Left kidney (tissue), 1 donor: ENCODE results near the gene MED20. TPM values are rescaled to one million over a fixed set of nuclear protein-coding genes. Genes with fewer than 3 reads are reported as not detected.

Experiments
- polyA plus RNA-seq: library from polyadenylated mRNA; unstranded; fragments of 120-200 nt; gene quantifications from one replicate; pipeline ENCODE4 v1.2.1, GENCODE V29; 2013; ENCODE audit not compliant: insufficient read length

The MED20 gene
- polyA plus RNA-seq, 1 donor = 41.4 TPM

Other genes starting within 250 kb of the MED20 start
- 7.6 TPM for gene TFEB, start 185.5 kb downstream of the MED20 start, polyA plus RNA-seq
- not detected for gene PGC, start 173.7 kb downstream of the MED20 start, polyA plus RNA-seq
- gene FRS3, start 141.2 kb downstream of the MED20 start, polyA plus RNA-seq = 5.0 TPM
- 6.8 TPM for gene PRICKLE4, start 140.4 kb downstream of the MED20 start, polyA plus RNA-seq
- gene TOMM6, start 133.4 kb downstream of the MED20 start, polyA plus RNA-seq = 208 TPM
- gene USP49, start 25.8 kb downstream of the MED20 start, polyA plus RNA-seq = 21.0 TPM
- gene BYSL, start 360 bp upstream of the MED20 start, polyA plus RNA-seq = 26.5 TPM
- gene CCND3, start 20.7 kb upstream of the MED20 start, polyA plus RNA-seq = 25.9 TPM
- gene TAF8, start 129.4 kb upstream of the MED20 start, polyA plus RNA-seq = 27.7 TPM
- gene C6orf132, start 221.5 kb upstream of the MED20 start, polyA plus RNA-seq = 4.4 TPM